Loucy (cell line): Measurements from ENCODE around the gene NLGN1.

ENCODE experiments used
- CTCF ChIP-seq: fragments of 200-600 bp; sonication (generic); conservative IDR thresholded peaks from 2 replicates; pipeline ENCODE4 v1.5.1; 2014; ENCODE audit warnings: mild to moderate bottlenecking, antibody characterized with exemption, low read length
- EZH2phosphoT487 ChIP-seq: fragments of 200-600 bp; IDR thresholded peaks from 2 replicates; pipeline ENCODE4 v1.6.1; 2018; ENCODE audit warnings: antibody characterized with exemption, mild to moderate bottlenecking, moderate library complexity, borderline replicate concordance

GRCh38 chr3:174202561-174202960, 805.0 kb downstream of the NLGN1 start:
- TF ChIP-seq CTCF = no peak
- no peak for TF ChIP-seq EZH2phosphoT487
